Measurements from ENCODE around the gene SLC6A6.
A peak's percentile ranks its signal among the peaks of the same experiment; 100 is the strongest.

The SLC6A6 gene

GRCh38 chr3:14416453-14416852 lies 14.0 kb downstream of the SLC6A6 start:
- no peak for DNase-seq (ENCODE audit: low read depth in 2 of 3, low spot score in 2 of 3)

GRCh38 chr3:14418296-14419250 lies 16.2 kb downstream of the SLC6A6 start:
- no peak for DNase-seq (ENCODE audit: low read depth in 2 of 3, low spot score in 2 of 3)

GRCh38 chr3:14422016-14422963 lies 19.9 kb downstream of the SLC6A6 start:
- no peak for DNase-seq (ENCODE audit: low read depth in 2 of 3, low spot score in 2 of 3)

GRCh38 chr3:14423197-14423743 lies 20.9 kb downstream of the SLC6A6 start:
- DNase-seq (ENCODE audit: low read depth in 2 of 3, low spot score in 2 of 3) = no peak

- no peak for DNase-seq (ENCODE audit: low read depth in 2 of 3, low spot score in 2 of 3)
Measured at GRCh38 chr3:14423963-14424362, 21.6 kb downstream of the SLC6A6 start.

- no peak for DNase-seq (ENCODE audit: low read depth in 2 of 3, low spot score in 2 of 3)
Measured at GRCh38 chr3:14424711-14425580, 22.5 kb downstream of the SLC6A6 start.

GRCh38 chr3:14425581-14426304 lies 23.3 kb downstream of the SLC6A6 start:
- no peak for DNase-seq (ENCODE audit: low read depth in 2 of 3, low spot score in 2 of 3)

GRCh38 chr3:14426305-14426620 lies 23.9 kb downstream of the SLC6A6 start:
- no peak for DNase-seq (ENCODE audit: low read depth in 2 of 3, low spot score in 2 of 3)

- no peak for DNase-seq (ENCODE audit: low read depth in 2 of 3, low spot score in 2 of 3)
Measured at GRCh38 chr3:14428087-14429033, 26.0 kb downstream of the SLC6A6 start.

- no peak for DNase-seq (ENCODE audit: low read depth in 2 of 3, low spot score in 2 of 3)
Measured at GRCh38 chr3:14429237-14429636, 26.8 kb downstream of the SLC6A6 start.

- no peak for DNase-seq (ENCODE audit: low read depth in 2 of 3, low spot score in 2 of 3)
Measured at GRCh38 chr3:14429640-14430039, 27.2 kb downstream of the SLC6A6 start.

- no peak for DNase-seq (ENCODE audit: low read depth in 2 of 3, low spot score in 2 of 3)
Measured at GRCh38 chr3:14430053-14430452, 27.6 kb downstream of the SLC6A6 start.

- DNase-seq (ENCODE audit: low read depth in 2 of 3, low spot score in 2 of 3) = no peak
Measured at GRCh38 chr3:14430706-14431451, 28.5 kb downstream of the SLC6A6 start.

GRCh38 chr3:14431452-14431916 lies 29.1 kb downstream of the SLC6A6 start:
- no peak for DNase-seq (ENCODE audit: low read depth in 2 of 3, low spot score in 2 of 3)

GRCh38 chr3:14431917-14432834 lies 29.8 kb downstream of the SLC6A6 start:
- peak; percentile 62 to 84 (median 80) for DNase-seq (ENCODE audit: low read depth in 2 of 3, low spot score in 2 of 3)

- DNase-seq (ENCODE audit: low read depth in 2 of 3, low spot score in 2 of 3) = no peak
Measured at GRCh38 chr3:14433106-14433505, 30.7 kb downstream of the SLC6A6 start.

GRCh38 chr3:14434126-14434497 lies 31.7 kb downstream of the SLC6A6 start:
- no peak for DNase-seq (ENCODE audit: low read depth in 2 of 3, low spot score in 2 of 3)

Measured in activated CD8-positive, alpha-beta memory T cell treated with anti-CD3 and anti-CD28 coated beads for 48 hours (primary cell).